Erythroblast (primary cell): ENCODE data around the gene IL1RAPL2.

Experiments used
- DNase-seq, 2 experiments: peaks; one replicate each; lab custom pipeline; 2025; lab: John Stamatoyannopoulos, UW
- GATA1 ChIP-seq: IDR thresholded peaks from 2 replicates; pipeline ENCODE4 v1.6.1; 2011; ENCODE audit warnings: low read depth, mild to moderate bottlenecking, control low read depth, low read length, moderate library complexity
- POLR2A ChIP-seq: IDR thresholded peaks from 2 replicates; pipeline ENCODE4 v1.6.1; 2011; ENCODE audit warnings: mild to moderate bottlenecking, low read length

Gene IL1RAPL2

DNA sequence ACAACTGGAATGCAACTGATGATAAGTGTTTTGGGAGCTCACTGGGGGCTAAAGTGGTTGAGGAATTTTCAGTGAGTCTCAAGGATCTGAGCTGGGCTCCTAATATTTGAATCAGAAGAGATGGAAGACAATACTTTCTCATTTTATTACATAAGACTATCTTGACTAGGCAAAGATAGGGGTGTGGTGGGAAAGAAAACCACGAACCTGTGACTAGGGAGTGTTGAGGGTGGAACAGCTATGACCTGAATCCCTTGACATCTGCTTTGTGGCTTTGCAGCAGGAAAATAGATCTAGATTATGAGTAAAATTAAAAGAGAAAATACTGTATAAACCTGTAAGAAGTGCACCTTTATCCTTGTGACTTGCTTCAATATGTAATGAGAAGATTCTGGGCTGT lies 949.6 kb downstream of the IL1RAPL2 start:
- no peak for DNase-seq
- TF ChIP-seq GATA1, result no peak
- TF ChIP-seq POLR2A, result no peak

DNA sequence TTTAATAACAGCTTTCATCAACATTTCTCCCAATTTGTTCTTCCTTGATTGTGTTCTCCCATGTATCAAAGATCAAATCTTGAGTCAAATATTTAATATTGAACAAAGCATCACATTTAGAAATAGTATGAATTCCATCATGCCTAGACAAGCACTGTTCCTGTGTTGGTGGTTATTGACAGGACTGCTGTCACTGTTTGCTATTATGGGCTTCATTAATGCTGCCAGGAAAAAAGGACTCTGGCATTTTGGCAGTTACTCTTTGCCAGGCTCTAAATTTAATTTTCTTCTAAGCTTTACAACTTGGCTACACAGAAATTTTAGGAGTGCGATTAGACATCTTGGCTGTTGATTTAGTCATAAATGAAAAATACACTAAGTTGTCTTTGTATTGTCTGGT lies 960.4 kb downstream of the IL1RAPL2 start:
- no peak for DNase-seq

DNA sequence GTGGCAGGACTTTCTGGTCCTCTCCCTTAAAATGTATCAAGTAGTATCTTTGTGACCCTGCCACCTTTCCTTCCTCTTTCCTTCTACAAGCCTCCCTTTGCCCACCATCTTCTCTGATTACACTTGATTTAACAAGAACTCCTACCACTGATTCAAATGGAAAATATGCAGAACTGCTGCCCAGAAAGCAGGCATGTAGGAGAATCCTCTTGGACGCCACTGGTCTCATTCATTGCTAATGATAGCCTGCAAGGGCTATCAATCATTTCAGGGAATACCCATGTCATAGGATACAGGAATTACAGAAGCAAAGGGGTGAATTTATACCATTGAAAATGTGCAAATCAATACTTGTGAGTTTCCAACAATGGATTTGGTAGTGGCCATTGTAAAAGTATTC lies 961.8 kb downstream of the IL1RAPL2 start:
- no peak for DNase-seq
- no peak for TF ChIP-seq GATA1
- TF ChIP-seq POLR2A, result no peak

More for the DNA sequence above, 960.4 kb downstream of the IL1RAPL2 start:
- TF ChIP-seq POLR2A, result no peak
- no peak for TF ChIP-seq GATA1

DNA sequence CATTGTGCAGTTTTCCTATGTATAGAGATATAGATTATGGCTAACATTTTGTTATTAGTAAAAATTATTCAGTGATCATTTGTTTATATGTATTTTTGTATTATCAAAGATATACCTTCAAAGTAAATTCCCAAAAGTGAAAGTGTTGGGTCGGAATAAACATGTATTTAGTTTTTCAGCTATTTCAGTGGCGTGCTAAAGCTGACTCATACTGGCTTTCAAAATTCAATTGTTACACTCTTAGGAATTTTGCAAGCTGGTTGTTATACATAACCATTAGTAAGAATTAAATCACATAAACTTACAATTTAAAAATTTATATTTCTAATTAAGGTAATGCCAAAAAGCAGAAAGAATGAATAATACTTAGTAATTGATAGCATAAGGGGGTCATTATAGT lies 968.0 kb downstream of the IL1RAPL2 start:
- TF ChIP-seq POLR2A, result no peak
- no peak for DNase-seq

DNA sequence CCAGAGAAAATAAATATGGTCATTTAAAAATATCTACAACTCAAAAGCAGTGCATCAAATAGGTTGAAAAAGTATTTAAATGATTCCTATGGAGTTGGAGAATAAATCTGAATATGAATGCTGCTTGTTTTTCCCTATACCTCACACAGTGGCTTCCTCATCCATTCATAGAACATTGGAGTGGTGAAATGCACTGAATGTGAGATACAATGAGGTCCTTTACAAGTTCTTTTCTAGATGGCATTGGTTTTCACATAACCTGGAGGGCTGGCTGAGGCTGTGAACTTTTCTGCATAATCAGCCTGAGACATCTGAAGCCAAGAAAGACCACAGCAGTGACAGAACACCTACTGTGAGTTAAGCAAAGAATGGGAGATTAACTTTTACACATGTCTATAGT lies 977.3 kb downstream of the IL1RAPL2 start:
- no peak for DNase-seq
- TF ChIP-seq POLR2A (no peak), GATA1 (no peak)

DNA sequence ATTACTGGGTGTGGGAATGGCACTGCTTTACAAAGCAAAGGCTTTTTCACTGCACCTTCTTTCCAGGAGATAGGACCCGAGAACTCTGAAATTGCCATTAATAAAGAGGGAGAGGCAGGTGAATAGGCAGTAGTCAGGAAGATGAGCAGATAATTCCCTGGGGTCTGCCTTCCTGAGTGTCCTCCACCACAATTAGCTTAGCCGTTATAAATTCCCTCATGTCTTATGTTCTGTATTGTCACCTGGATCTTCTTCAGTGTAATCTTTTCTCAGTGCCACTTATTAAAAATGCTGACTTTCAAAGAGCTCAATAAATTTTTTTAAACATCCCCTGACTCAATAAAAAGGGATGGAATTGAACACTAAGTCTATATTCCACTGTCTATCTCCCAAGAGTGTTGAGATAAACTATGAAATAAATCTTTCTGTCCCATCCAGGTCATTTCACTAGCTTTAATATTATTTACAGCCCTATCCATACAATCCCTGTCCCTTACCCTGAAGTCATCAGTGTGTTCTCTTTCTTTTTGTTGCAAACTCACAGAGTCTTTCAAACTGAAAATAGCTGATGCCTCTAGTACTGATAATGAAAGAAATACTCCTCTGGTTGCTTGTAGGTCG lies 984.2 kb downstream of the IL1RAPL2 start:
- TF ChIP-seq GATA1 (no peak), POLR2A (no peak)
- no peak for DNase-seq

DNA sequence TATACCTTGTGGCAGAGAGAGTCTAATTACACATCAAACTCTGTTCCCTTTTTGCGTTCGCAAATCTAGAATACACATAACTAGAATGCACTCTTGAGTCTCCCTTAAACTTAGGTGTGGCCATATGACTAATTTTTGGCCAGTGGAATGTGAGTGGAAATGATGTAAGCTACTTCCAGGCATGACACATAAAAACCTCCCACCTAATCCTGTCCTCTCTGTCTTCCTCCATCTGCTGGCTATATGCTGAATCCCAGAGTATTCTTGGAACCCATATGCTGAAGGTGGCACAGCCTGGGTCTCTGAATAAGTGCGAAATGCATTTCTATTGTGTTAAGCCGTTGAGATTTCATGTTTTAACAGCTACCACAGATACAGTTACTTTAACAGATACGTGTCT lies 986.4 kb downstream of the IL1RAPL2 start:
- TF ChIP-seq GATA1 (no peak), POLR2A (no peak)
- no peak for DNase-seq

DNA sequence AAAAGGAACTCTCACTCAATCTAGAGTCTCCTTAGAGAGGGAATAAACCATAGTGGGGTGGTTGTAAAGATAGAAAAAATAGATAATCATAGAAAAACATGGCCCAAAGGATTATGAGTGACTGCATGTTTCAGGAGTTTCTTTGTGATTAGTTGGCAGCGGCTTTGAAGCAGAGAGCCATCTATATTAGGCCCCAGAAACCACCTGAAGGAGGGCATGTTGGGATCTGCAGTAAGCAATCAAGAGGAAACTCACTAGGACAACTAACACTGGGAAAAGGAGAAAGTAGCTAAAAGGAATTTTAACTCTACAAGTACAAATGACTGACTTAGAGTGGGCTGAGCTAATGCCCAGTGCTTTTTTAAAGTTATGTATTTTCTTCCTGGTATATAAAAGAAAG lies 987.1 kb downstream of the IL1RAPL2 start:
- TF ChIP-seq GATA1 (no peak), POLR2A (no peak)

DNA sequence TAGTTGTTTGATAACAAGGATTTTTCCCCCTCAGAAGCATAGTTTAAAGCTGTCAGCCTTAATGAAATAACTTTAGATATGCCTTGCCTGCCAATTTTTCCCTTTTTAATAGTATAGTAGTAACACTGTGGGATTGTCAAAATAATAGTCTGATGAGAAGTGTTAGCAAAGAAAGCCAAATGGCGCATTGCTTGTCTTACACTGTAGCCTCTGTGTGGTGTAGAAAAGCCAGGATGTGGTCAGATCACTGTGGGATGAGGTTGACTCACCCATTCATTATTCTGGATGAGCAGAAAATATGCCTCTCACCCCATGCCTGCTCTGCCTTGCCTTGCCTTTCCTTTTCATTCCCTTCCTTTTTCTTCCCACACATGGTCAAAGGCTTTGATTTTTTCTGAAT lies 998.5 kb downstream of the IL1RAPL2 start:
- DNase-seq, result no peak
- no peak for TF ChIP-seq POLR2A
- no peak for TF ChIP-seq GATA1

More for the DNA sequence above, 987.1 kb downstream of the IL1RAPL2 start:
- DNase-seq, result no peak

DNA sequence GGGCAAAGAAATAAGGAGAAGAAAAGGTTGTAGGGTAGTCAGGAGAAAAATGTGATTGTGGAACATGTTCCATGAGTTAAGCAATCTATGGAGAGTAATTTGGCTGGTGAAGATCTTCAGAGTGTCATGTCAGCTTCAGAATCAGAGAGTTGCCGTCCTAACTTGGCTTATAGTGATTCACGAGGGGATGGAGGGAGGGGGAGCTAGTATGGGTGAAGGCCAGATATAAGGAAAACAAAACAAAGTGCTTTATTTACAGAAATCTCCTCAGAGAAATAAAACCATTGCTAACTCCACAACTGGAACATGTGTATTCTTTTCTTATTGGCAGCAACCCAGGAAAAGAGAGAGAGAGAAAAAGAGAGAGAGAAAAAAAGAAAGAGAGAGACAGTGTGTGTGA lies 999.9 kb downstream of the IL1RAPL2 start:
- no peak for DNase-seq
- TF ChIP-seq POLR2A, result no peak
- TF ChIP-seq GATA1, result no peak

DNA sequence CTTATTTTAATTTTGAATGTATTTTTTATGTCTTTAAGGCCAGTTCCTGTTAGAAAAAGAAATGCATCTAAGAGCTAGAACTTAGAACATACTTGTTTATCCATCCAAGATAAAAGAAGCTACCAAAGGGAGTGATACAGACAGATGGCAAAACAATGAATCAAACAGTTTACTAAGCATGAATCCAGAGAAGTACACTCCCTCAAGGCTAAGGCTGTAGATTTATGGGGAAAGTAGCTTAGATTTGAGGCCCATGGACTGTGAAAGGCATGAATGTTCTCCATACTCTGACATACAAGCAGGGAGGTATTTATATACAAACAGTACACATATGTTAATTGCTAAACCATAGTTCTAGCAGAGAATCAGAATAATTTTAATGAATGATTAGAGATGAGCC lies 1001.1 kb downstream of the IL1RAPL2 start:
- no peak for TF ChIP-seq GATA1
- no peak for TF ChIP-seq POLR2A
- no peak for DNase-seq

DNA sequence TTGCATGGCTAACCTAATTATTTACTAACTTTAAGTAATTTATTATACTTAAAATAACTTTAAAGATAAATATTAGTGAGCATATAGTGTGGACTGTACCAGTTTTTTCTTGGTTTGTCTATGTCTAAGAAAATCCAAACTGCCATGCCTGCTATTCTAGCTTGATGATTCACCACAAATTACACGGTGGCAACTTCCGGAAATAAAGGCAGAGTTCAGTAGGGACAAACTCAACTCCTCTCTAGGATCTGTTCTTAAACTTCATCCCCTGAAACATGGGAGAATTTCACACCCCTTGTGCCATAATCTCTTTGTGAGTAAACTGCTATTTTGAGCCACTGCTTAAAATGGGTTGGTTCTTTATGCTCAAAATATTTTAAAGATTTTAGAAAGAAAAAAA lies 1042.7 kb downstream of the IL1RAPL2 start:
- TF ChIP-seq GATA1 (no peak), POLR2A (no peak)
- DNase-seq, result no peak

DNA sequence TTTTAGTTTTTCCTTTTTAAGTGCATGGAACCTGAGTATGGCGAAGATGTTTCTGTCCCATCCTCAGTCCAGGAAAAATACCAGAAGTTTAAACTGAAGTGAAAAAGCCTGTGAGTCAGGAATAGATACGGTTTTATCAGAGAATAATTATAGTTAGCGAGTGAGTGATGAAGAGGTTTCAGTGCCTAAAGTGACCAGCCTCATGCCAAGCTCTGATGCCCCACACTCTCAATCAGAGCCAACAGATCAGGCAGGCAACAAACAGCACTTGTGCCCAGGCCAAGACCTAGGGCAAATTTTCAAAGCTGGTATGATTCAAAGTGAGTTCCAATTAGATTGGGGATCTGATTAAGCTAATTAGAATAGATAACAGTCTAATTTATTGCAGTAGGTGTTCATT lies 1043.5 kb downstream of the IL1RAPL2 start:
- no peak for DNase-seq
- TF ChIP-seq GATA1 (no peak), POLR2A (no peak)

DNA sequence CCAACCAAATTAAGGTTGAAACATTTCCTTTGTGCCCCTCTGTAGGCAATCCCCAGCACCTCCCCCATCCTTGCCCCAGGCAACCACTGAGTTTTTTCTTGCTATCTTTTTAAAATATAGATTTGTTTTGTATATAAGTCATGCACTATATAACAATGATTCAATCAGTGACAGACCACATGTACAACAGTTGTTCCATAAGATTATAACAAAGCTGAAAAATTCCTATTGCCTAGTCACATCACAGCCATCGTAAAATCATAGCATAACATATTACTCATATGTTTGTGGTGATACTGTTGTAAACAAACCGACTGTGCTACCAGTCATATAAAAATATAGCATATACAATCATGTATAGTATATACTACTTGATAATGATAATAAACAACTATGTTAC lies 1044.4 kb downstream of the IL1RAPL2 start:
- DNase-seq, result no peak
- no peak for TF ChIP-seq POLR2A
- TF ChIP-seq GATA1, result no peak

DNA sequence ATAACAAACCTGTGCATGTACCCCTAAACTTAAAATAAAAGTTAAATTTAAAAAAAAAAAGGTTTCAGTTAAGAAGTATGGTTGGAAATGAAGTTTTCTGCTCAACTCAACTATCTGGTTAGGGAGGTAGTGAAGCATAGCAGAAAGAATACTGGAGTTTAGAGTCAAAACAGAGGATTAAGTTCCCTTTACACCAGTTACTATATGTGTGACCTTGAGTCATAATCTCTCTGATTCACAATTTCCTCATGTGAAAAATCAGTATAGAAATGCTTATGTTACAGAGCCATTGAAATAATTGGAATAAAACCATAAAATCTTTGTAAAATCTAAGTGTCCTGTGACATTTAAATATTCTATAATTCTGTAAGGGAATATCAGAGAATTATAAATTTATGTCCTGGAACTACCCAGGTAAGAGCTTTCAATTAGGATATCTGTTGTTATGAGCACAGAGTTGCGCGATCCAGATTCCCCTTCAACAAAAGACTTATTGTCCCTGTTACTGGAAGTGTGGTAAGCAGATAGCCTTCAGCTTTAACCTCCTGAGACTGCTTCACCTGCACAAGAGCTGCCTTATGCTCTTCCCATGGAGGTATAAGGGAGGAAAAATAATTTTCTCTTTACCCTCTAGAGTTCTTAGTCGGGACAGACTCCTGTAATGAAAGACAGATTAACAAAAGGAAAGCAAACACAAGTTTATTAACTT lies 1052.5 kb downstream of the IL1RAPL2 start:
- no peak for DNase-seq
- TF ChIP-seq POLR2A, result no peak
- no peak for TF ChIP-seq GATA1
